GM19438 (cell line): ENCODE data around the gene MACROH2A1.

Source experiments
- ATAC-seq: cut with Tn5 transposase; IDR thresholded peaks from one replicate; pipeline ENCODE4 v1.9.1; 2021; ENCODE audit warnings: low read depth; ENCODE audit not compliant: unreplicated experiment

The MACROH2A1 gene

GRCh38 chr5:135335031-135335828, 63.8 kb downstream of the MACROH2A1 start:
- no peak for ATAC-seq

- ATAC-seq = no peak
Observed at GRCh38 chr5:135333732-135334515, 65.1 kb downstream of the MACROH2A1 start.

- ATAC-seq = no peak
Observed at GRCh38 chr5:135332519-135333150, 66.4 kb downstream of the MACROH2A1 start.

GRCh38 chr5:135331612-135332011, 67.4 kb downstream of the MACROH2A1 start:
- no peak for ATAC-seq

- no peak for ATAC-seq
Observed at GRCh38 chr5:135330798-135331096, 68.3 kb downstream of the MACROH2A1 start.

- no peak for ATAC-seq
Observed at GRCh38 chr5:135329913-135330797, 68.9 kb downstream of the MACROH2A1 start.

- ATAC-seq = no peak
Observed at GRCh38 chr5:135329066-135329912, 69.7 kb downstream of the MACROH2A1 start.

GRCh38 chr5:135328128-135328687, 70.8 kb downstream of the MACROH2A1 start:
- no peak for ATAC-seq

GRCh38 chr5:135327429-135328127, 71.5 kb downstream of the MACROH2A1 start:
- no peak for ATAC-seq

- ATAC-seq = no peak
Observed at GRCh38 chr5:135326296-135327254, 72.5 kb downstream of the MACROH2A1 start.

GRCh38 chr5:135324897-135325650, 74.0 kb downstream of the MACROH2A1 start:
- ATAC-seq = no peak

- no peak for ATAC-seq
Observed at GRCh38 chr5:135324160-135324559, 74.9 kb downstream of the MACROH2A1 start.

- ATAC-seq = no peak
Observed at GRCh38 chr5:135323701-135324132, 75.3 kb downstream of the MACROH2A1 start.

- ATAC-seq = no peak
Observed at GRCh38 chr5:135323227-135323626, 75.8 kb downstream of the MACROH2A1 start.

- ATAC-seq = no peak
Observed at GRCh38 chr5:135322744-135323143, 76.3 kb downstream of the MACROH2A1 start.

GRCh38 chr5:135322271-135322670, 76.8 kb downstream of the MACROH2A1 start:
- no peak for ATAC-seq
